ENCODE results near the gene PHYHIPL. TPM values are rescaled to one million over a fixed set of nuclear protein-coding genes. Genes with fewer than 3 reads are reported as not detected.
A peak's percentile ranks its signal among the peaks of the same experiment; 100 is the strongest.

PHYHIPL gene
- polyA plus RNA-seq, 1 of the 3 experiments (the other 2 are of a cell fraction): 0.44 TPM

- Histone ChIP-seq H4K20me1 (ENCODE audit: insufficient read depth) (no peaks in the 10 kb centered on the region), H2AFZ (ENCODE audit: low read depth) (0 out of 2 replicates have a peak overlapping the region, but pooled peaks have one; percentile 33), H3K27me3 (ENCODE audit: insufficient read depth) (no peaks in the 10 kb centered on the region), H3K27ac (ENCODE audit: low read depth in 2 of 2, low read length in 1 of 2) (no peak overlapping the region), H3K9me2 (no peaks in the 10 kb centered on the region), H3K79me2 (ENCODE audit: insufficient read depth) (no peaks in the 10 kb centered on the region), H3K36me3 (replicated peaks in 1 of 2; ENCODE audit: control insufficient read depth in 1 of 2, insufficient read depth in 2 of 2, low read length in 1 of 2) (peaks cover 0 to 2% of the 10 kb centered on the region in 2 experiments), H3K4me3 (ENCODE audit: low read depth in 2 of 2, low read length in 1 of 2) (no peak overlapping the region), H3F3A (replicated peaks; ENCODE audit: insufficient read depth) (no peaks in the 10 kb centered on the region), H3K4me2 (no peak overlapping the region), H3K9me3 (no peaks in the 10 kb centered on the region), H3K4me1 (ENCODE audit: control insufficient read depth in 1 of 2, insufficient read depth in 2 of 2, low read depth in 1 of 2, low read length in 1 of 2) (no peaks in the 10 kb centered on the region; a peak in 1 of 4 replicates), H3K9ac (no peak overlapping the region)
- no peak for DNase-seq
- WGBS (ENCODE audit: low lambda C conversion rate): 97% methylated on average over 3 of the region's 3 CpGs
- POLR2A ChIA-PET: no interaction called here
- CTCF ChIA-PET: interaction anchor here (0.8 to 1.4 kb wide), 2 partner anchors 45 to 273 kb away, joined by 3 to 4 read pairs; no protein-coding TSS in a partner anchor
- no peak for TF ChIP-seq CTCF (IDR thresholded peaks at IDR 0.05)
- peak; percentile 21; the same call in 1 of the 2 replicates for TF ChIP-seq RAD21 (IDR thresholded peaks at IDR 0.05; ENCODE audit: low read length)
Measured at GRCh38 chr10:59227136-59227673, 50.8 kb downstream of the PHYHIPL start.

- no peak overlapping the region for H3K4me2 ChIP-seq
- ChIA-PET POLR2A (no interaction called here), CTCF (interaction anchor here (0.7 kb wide), 1 partner anchor 699 kb away, joined by 3 read pairs; no protein-coding TSS in a partner anchor)
- no peak for DNase-seq
- H3K4me3 ChIP-seq (ENCODE audit: low read depth in 2 of 2, low read length in 1 of 2): no peak overlapping the region
- peaks cover 0 to 8% of the 10 kb centered on the region in 2 experiments for H3K36me3 ChIP-seq (replicated peaks in 1 of 2; ENCODE audit: control insufficient read depth in 1 of 2, insufficient read depth in 2 of 2, low read length in 1 of 2)
- no peaks in the 10 kb centered on the region for H3K27me3 ChIP-seq (ENCODE audit: insufficient read depth)
- peaks cover 0 to 3% of the 10 kb centered on the region in 2 experiments; a peak in 1 of 4 replicates for H3K4me1 ChIP-seq (ENCODE audit: control insufficient read depth in 1 of 2, insufficient read depth in 2 of 2, low read depth in 1 of 2, low read length in 1 of 2)
- no peaks in the 10 kb centered on the region for H3F3A ChIP-seq (replicated peaks; ENCODE audit: insufficient read depth)
- H4K20me1 ChIP-seq (ENCODE audit: insufficient read depth): no peaks in the 10 kb centered on the region
- no peaks in the 10 kb centered on the region for H3K79me2 ChIP-seq (ENCODE audit: insufficient read depth)
- no peaks in the 10 kb centered on the region; the same call in 1 of the 2 replicates for H3K9me2 ChIP-seq
- H3K9ac ChIP-seq: no peak overlapping the region
- WGBS (ENCODE audit: low lambda C conversion rate): 78% methylated on average over 4 of the region's 4 CpGs
- no peaks in the 10 kb centered on the region for H3K9me3 ChIP-seq
- TF ChIP-seq MXI1 (IDR thresholded peaks at IDR 0.05; ENCODE audit: low read depth, low read length): no peak
- H2AFZ ChIP-seq (ENCODE audit: low read depth): no peak overlapping the region
- H3K27ac ChIP-seq (ENCODE audit: low read depth in 2 of 2, low read length in 1 of 2): no peak overlapping the region; a peak in 1 of 4 replicates
Measured at GRCh38 chr10:59229441-59229840, 53.0 kb downstream of the PHYHIPL start.

GRCh38 chr10:59234194-59234593 lies 57.8 kb downstream of the PHYHIPL start:
- H3K4me3 ChIP-seq (ENCODE audit: low read depth in 2 of 2, low read length in 1 of 2): no peak overlapping the region
- peaks cover 5 to 36% of the 10 kb centered on the region in 2 experiments for H3K36me3 ChIP-seq (replicated peaks in 1 of 2; ENCODE audit: control insufficient read depth in 1 of 2, insufficient read depth in 2 of 2, low read length in 1 of 2)
- no peak overlapping the region for H2AFZ ChIP-seq (ENCODE audit: low read depth)
- H3K9ac ChIP-seq: no peak overlapping the region
- CTCF ChIA-PET: no interaction called here
- H3F3A ChIP-seq (replicated peaks; ENCODE audit: insufficient read depth): no peaks in the 10 kb centered on the region
- no peak overlapping the region for H3K4me2 ChIP-seq
- TF ChIP-seq FOXJ3 (CRISPR knock-in tag; IDR thresholded peaks at IDR 0.05): no peak
- no peak for TF ChIP-seq NFIC (IDR thresholded peaks at IDR 0.05; ENCODE audit: borderline replicate concordance)
- no peak for TF ChIP-seq TAF1 (IDR thresholded peaks at IDR 0.05; ENCODE audit: borderline replicate concordance, low read depth, low read length)
- TF ChIP-seq RFX5 (IDR thresholded peaks at IDR 0.05; ENCODE audit: low read length): no peak
- no peak for TF ChIP-seq FOSL2 (IDR thresholded peaks at IDR 0.05; ENCODE audit: borderline replicate concordance, low read depth)
- no peak for TF ChIP-seq FOXM1 (IDR thresholded peaks at IDR 0.05; ENCODE audit: low read depth)
- TF ChIP-seq REST (IDR thresholded peaks at IDR 0.05; ENCODE audit: low read depth, low read length): no peak
- no peak for TF ChIP-seq GABPA (IDR thresholded peaks at IDR 0.05; ENCODE audit: low read depth)
- TF ChIP-seq EZH2phosphoT487 (IDR thresholded peaks at IDR 0.05; ENCODE audit: borderline replicate concordance, low read depth): no peak
- TF ChIP-seq RAD21 (IDR thresholded peaks at IDR 0.05; ENCODE audit: low read length): no peak
- no peak for TF ChIP-seq PBX3 (IDR thresholded peaks at IDR 0.05)
- no peaks in the 10 kb centered on the region for H3K9me3 ChIP-seq
- 75% methylated on average over 3 of the region's 3 CpGs for WGBS (ENCODE audit: low lambda C conversion rate)
- no peaks in the 10 kb centered on the region for H3K27me3 ChIP-seq (ENCODE audit: insufficient read depth)
- H3K9me2 ChIP-seq: no peaks in the 10 kb centered on the region; the same call in 1 of the 2 replicates
- POLR2A ChIA-PET: no interaction called here
- no peaks in the 10 kb centered on the region for H3K79me2 ChIP-seq (ENCODE audit: insufficient read depth)
- no peaks in the 10 kb centered on the region for H4K20me1 ChIP-seq (ENCODE audit: insufficient read depth)
- H3K27ac ChIP-seq (ENCODE audit: low read depth in 2 of 2, low read length in 1 of 2): peak overlapping the region in 1 of 2 experiments; percentile 53; a peak in 2 of 4 replicates
- no peak for DNase-seq
- H3K4me1 ChIP-seq (ENCODE audit: control insufficient read depth in 1 of 2, insufficient read depth in 2 of 2, low read depth in 1 of 2, low read length in 1 of 2): peaks cover 0 to 5% of the 10 kb centered on the region in 2 experiments; a peak in 2 of 4 replicates
